Neural cell (in vitro differentiated cells): Measurements from ENCODE around the gene COP1.

Source experiments
- EP300 ChIP-seq: fragments of 450-650 bp; conservative IDR thresholded peaks from 2 replicates; pipeline ENCODE4 v1.6.1; 2014; ENCODE audit warnings: antibody characterized with exemption, mild to moderate bottlenecking, moderate library complexity; ENCODE audit not compliant: poor library complexity, severe bottlenecking
- EZH2 ChIP-seq: fragments of 200-600, 300-800 bp; shearing (Covaris generic), sonication (generic); IDR thresholded peaks from 2 replicates; pipeline ENCODE4 v1.6.1; 2014; ENCODE audit warnings: antibody characterized with exemption, low read length, borderline replicate concordance, mild to moderate bottlenecking; ENCODE audit not compliant: insufficient read depth, poor library complexity, severe bottlenecking
- POLR2AphosphoS5 ChIP-seq: IDR thresholded peaks from 2 replicates; pipeline ENCODE4 v1.6.1; 2012
- RAD21 ChIP-seq: fragments of 450-650 bp; conservative IDR thresholded peaks from 2 replicates; pipeline ENCODE4 v1.6.1; 2014; ENCODE audit warnings: antibody characterized with exemption, mild to moderate bottlenecking, moderate library complexity
- TF ChIP-seq, protein P1 (sequence below): fragments of 450-650 bp; IDR thresholded peaks from 2 replicates; pipeline ENCODE4 v1.5.1; 2014; ENCODE audit warnings: antibody characterized with exemption, mild to moderate bottlenecking, moderate library complexity; ENCODE audit not compliant: poor library complexity, severe bottlenecking

- TF ChIP-seq, protein P1, sequence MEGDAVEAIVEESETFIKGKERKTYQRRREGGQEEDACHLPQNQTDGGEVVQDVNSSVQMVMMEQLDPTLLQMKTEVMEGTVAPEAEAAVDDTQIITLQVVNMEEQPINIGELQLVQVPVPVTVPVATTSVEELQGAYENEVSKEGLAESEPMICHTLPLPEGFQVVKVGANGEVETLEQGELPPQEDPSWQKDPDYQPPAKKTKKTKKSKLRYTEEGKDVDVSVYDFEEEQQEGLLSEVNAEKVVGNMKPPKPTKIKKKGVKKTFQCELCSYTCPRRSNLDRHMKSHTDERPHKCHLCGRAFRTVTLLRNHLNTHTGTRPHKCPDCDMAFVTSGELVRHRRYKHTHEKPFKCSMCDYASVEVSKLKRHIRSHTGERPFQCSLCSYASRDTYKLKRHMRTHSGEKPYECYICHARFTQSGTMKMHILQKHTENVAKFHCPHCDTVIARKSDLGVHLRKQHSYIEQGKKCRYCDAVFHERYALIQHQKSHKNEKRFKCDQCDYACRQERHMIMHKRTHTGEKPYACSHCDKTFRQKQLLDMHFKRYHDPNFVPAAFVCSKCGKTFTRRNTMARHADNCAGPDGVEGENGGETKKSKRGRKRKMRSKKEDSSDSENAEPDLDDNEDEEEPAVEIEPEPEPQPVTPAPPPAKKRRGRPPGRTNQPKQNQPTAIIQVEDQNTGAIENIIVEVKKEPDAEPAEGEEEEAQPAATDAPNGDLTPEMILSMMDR: no peak
- TF ChIP-seq EZH2: no peak
- no peak for TF ChIP-seq EP300
- no peak for TF ChIP-seq POLR2AphosphoS5
- TF ChIP-seq RAD21: no peak
These were observed 70.2 kb downstream of the COP1 start for GRCh38 chr1:176136891-176137290.
